Femur (tissue), 1 donor: Measurements from ENCODE around the gene CEP43.

ENCODE experiments used
- DNase-seq: peaks from one replicate; pipeline ENCODE4 v3.0.0-alpha.2; 2017

Gene CEP43, protein sequence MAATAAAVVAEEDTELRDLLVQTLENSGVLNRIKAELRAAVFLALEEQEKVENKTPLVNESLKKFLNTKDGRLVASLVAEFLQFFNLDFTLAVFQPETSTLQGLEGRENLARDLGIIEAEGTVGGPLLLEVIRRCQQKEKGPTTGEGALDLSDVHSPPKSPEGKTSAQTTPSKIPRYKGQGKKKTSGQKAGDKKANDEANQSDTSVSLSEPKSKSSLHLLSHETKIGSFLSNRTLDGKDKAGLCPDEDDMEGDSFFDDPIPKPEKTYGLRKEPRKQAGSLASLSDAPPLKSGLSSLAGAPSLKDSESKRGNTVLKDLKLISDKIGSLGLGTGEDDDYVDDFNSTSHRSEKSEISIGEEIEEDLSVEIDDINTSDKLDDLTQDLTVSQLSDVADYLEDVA

DNA sequence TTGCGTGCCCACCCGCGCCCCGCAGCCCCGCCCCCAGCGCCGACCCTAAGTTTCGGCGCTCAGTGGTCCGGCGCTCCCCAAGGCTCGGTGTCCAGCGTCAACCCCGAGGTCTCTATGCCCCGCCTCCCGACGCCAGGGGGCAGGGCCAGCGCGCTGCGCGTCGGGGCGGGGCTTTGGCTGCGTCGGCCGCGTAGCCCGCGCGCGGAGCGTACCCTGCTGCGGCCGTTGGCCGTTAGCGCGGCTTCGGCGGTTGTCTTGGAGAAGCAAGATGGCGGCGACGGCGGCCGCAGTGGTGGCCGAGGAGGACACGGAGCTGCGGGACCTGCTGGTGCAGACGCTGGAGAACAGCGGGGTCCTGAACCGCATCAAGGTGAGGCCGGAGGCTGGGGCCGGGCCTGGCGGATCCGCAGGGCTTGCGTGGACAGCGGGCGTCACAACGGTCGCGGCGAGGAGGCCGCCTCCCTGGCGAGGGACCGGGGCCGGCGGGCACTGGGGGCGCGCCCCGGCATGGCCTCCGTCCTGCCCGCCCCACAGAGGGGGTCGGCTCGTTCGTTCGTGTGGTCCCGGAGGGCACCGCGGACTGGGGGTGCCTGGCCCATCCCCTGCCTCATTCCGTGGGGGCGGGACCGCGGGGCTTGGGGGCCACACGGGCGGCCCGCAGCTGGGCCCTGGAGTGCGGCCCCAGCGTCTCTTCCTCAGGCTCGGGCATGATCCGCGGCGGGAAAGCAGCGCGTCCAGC lies at the start of gene CEP43:
CEP43 (plus strand) TSS at position 253 of the 739 bp plus-strand sequence; CDS start at position 269, 16 bp downstream.
- peak; percentile 98 for DNase-seq

DNA sequence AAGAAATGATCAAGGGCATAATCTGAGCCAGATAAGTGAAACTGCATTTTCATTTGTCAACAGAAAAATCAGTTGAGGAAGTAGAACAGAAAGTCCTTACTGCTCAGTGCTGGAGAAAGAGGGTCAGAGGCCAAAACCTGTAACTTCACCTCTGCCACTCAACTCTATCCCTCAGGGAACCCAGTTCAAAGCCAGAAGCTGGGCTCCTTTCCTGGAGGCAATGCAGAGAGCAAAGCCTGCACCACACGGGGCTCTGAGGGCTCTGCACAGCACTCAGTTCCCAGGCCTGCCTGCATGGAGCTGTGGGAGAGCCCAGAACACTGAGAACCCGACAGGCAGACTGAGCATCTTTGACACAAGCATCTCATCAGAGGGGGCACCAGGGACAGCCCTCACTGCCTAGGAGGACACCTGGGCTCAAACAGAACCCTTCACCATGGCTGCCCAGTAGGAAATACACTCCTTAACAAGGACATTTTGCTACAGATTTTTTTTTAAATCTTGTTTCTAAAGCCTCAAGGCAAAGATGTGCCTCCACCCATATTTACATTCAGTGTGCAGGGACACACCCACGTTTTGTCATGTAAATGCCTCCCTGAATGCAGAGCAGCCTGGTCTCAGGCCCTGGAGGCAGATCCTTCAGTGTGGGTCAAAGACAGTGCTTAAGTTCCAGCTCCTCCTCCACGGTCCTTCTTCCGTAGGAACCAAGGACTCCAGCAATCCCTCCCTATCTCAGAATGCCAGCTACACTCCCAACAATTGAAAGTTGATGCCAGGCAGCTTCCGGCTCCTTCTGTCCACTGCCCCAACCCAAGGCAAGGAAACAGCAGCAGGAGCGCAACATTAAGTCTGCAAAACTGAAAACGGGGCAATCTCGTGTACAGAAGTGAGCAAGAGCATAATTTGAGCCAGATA lies 49.4 kb upstream of the CEP43 start:
- DNase-seq: no peak

DNA sequence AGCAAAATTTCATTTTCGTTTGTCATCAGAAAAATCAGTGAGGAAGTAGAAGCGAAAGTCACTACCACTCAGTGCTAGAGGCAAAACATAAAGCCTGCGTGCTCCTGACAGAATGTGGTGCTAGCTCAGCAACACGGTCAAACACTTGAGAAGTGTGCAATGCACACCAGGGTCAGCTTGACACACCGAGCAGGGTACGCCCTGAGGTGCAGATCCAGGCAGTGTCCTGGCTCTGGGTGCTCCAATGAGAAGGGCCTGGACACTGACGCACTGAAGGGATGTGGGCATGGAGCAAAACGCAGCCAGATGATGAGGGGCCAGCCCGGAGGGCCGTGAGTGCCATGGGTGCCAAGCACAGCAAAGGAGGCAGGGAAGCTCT lies 48.8 kb upstream of the CEP43 start:
- no peak for DNase-seq

DNA sequence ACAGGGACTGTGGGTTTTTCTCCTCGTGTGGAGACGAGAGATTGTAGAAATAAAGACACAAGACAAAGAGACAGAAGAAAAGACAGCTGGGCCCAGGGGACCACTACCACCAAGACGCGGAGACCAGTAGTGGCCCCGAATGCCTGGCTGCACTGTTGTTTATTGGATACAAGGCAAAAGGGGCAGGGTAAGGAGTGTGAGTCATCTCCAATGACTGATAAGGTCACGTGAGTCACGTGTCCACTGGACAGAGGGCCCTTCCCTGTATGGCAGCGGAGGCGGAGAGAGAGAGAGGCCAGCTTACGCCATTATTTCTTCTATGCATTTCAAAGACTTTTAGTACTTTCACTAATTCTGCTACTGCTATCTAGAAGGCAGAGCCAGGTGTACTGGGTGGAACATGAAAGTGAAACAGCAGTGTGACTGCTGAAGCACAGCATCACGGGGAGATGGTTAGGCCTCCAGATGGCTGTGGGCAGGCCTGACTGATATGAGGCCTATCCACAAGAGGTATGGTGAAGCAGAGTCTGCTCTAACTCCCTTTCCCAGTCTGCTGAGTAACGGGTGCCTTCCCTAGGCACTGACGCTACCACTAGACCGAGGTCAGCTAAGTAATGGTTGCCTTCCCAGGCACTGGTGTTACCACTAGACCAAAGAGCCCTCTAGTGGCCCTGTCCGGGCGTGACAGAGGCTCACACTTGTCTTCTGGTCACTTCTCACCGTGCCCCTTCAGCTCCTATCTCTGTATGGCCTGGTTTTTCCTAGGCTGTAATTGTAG lies 48.1 kb upstream of the CEP43 start:
- DNase-seq: peak; percentile 44

DNA sequence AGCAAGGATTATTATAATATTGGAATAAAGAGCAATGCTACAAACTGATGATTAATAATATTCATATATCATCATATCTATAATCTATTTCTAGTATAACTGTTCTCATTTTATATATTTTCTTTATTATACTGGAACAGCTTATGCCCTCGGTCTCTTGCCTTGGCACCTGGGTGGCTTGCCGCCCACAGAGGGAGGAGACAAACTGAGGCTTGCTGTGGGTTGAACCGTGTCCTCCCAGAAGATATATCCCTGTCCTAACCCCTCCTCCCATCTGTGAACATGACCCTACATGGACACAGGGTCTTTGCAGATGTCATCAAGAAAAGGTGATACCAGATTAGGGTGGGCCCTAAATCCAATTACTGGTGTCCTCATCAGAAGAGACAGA lies 47.5 kb upstream of the CEP43 start:
- no peak for DNase-seq

DNA sequence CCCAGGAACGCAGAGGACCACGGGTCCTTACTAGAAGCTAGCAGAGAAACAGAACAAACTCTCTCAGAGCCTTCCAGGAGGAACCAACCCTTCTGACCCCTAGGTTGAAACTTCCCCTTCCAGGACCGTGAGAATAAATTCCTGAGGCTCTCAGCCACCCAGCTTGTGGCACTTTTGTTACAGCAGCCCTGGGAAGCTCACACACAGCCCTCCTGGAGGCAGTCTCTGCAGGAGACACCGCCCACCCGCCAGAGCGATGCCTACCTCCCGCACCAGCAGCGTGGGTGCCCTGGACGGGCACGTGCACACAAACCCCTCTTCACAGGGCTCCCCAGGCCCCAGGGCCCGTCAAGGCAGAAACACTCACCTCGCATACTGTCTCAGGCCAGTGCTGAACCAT lies 47.1 kb upstream of the CEP43 start:
- no peak for DNase-seq

DNA sequence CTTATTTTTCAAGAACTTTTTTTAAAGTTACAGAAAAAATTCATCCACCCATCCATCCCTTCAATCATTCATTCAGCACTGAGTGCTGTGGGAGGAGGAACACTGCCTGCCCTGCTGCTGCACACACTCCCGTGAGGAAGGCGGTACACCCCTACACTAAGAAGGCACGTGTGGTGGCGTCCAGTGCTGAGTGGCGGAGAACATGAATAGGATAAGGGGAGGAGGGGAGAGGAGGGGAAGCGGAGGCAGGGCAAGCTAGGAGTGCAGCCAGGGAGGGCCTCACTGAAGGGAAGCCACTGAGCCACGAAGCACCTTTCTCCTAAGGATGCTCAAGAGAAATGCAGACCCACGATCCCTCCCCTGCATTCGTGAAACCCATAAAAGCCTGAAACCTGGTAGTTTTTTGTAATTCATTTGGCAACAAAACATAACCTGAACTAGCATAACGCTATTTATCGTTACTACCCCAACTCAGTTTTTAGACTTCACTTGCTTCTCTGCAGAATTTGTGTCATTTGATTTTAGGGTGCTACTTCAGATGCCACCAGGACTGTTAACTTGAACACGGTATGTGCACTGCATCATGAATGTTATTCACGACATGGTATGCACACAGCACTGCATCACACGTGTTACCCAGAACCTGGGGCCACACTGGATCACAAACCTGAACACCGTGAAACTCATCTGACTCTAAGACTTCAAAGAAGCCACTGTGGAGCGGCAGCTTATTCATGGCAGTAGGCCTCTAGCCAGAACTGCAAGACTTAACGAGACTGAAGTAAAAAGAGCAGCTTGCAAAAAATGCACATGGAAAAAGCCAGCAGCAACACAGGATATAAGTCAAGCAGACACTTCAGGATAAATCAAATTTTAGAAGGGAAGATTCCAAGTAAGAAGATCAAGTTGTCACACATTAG lies 46.4 kb upstream of the CEP43 start:
- no peak for DNase-seq

DNA sequence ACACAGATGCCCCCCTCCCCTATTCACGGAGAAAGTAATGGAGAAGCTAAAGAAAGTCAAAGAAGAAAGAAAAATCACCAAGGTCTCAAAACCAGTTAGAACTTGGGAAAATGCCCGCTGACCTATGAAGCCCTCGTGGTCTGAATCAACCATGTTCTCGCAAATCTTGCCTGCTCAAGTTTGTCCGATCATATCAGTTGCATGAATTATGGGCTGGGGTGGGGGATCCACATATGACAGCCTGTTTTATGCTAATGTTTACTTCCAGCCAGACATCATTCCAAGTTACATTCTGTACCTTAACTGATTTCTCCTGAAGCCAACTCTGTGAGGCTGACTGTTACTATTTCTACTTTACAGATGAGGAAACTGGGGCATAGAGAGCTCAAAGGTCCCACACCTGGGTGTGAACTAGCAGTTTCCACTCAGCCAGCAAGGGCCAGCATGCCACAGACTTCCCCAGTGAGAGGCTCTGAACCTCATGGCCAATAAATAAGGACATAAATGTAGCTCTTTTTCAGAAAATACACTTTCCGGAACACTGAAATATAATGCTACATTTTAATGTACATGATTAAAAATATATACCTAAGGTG lies 45.0 kb upstream of the CEP43 start:
- no peak for DNase-seq

DNA sequence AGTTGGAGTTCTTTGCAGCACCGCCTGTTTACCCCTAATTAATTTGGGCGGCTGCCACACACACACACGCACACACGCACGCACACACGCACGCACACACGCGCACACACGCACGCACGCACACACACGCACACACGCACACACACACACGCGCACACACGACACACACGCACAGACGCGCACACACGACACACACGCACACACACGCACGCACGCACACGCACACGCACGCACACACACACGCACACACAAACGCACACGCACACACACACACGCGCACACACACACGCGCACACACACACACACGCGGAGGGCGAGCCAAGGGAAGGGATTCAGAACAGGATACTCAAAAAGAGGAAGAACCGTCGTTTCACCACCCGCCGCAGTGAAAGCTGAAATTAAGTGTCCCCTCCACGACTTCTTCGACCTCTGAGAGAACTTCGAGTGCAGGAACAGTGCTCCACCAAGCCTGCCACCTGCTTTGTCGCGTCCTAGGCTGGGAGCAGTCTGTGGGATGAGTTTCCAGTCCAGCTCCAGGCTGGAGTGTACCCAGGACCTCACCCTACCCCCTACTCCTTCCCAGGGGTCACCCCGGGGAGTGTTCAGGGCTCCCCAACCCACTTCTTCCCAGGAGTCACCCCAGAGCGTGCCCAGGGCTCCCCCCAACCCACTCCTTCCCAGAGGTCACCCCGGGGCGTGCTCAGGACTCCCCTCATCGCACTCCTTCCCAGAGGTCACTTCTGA lies 43.9 kb upstream of the CEP43 start:
- DNase-seq: peak; percentile 44

DNA sequence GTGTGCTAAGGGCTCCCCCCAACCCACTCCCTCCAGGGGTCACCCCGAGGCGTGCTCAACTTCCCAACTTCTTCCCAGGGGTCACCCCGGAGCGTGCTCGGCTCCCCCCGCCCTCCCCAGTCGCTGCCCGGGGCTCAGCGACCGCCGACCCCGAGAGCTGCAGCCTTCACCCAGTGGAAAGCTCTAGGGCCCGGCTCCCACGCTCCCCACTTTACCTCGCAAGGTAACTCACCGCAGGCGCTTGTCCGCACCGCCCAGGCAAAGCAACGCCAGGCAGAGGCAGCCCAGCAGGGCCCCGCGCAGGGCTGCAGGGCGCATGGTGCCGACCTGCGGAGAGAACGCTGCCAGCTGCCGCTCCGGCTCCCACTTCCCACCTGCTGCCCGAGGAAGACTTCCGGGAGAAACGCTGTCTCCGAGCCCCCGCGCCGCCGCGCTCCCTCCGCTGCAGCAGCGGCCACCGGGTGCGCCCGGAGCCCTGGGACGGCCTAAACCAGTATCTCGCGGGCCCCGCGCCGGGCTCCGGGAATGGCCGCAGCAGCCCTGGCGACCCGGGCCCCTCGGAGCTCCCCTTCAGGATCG lies 43.2 kb upstream of the CEP43 start:
- no peak for DNase-seq

DNA sequence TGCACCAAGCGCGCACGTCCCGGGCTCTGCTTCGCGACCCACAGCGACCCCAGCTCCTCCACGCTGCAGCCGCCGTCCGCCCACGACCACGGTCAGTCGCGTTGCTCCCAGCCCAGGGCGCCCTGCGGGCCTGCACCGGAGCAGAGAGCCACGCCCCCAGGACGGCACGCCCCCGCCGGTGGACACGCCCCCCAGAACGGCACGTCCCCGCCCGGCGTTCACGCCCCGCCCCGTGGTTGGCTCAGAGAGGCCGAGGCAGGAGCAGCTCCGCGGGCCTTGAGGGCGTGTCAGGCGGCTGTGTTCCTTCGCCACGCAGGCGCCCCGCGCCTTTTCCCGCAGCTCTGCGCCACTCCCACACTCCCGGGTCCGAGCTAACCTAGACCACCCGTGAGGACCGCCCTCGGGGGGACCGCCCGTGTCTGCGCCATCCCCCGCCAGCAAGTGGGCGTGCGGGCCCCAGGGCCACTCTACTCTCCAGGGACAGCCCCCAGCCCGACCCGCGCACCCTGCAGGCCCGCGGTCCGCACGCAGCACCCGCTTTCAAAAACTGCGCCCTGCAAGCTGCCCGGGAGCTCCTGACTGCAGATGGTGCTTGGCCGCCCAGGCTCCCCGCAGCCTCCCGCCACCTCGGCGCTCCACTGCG lies 42.6 kb upstream of the CEP43 start, which contains the start of gene RNASET2:
RNASET2 (minus strand) TSS at position 107 of the 643 bp plus-strand sequence. CDS start 368 bp downstream, outside the sequence.
- peak; percentile 97 for DNase-seq

DNA sequence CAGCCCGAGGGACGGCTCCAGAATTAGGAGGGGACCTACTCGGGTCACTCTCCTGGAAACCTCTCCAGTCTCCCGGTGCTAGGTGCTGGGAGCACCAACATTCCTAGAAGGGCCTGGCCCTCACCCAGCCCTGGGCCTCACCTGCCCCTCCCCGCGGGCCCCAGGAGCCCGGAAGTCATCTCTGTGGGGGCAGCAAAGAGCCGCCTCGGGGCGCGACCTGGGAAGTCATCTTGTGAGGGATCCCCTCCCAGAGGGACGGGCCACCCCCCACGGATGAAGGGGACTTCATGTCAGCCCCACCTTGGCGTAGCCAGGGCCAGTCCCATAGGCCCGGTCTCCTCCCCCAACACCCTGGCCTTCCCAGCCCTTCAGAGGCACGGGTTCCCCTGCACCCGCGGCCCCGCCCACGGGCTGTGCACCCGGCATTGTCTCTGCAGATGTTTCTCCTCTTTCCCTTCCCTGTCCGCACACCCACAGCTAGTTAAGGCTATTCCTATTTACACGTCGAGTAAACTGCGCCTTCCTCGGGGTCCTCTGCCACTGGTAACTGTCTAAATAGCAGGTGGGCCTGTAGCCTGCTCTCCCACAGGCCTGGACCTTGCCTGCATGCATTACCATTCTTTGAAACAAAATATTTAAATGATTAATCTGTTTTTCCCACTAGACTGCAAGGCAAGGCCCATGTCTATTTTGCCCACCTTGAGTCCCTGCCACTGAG lies 42.0 kb upstream of the CEP43 start:
- DNase-seq: peak; percentile 64

DNA sequence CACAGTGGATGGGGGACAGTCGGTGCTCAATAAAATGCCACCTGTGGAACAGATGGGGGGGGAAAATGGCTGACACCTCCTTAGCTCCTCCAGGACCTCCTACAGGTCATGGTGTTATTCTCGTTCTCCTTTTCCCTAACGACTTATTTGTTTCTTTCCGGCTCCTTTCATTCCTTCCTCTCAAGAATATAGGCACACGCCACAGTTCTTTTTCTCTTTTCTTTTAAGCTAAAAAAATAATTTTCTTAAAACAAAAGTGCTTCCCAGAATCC lies 41.5 kb upstream of the CEP43 start:
- no peak for DNase-seq

DNA sequence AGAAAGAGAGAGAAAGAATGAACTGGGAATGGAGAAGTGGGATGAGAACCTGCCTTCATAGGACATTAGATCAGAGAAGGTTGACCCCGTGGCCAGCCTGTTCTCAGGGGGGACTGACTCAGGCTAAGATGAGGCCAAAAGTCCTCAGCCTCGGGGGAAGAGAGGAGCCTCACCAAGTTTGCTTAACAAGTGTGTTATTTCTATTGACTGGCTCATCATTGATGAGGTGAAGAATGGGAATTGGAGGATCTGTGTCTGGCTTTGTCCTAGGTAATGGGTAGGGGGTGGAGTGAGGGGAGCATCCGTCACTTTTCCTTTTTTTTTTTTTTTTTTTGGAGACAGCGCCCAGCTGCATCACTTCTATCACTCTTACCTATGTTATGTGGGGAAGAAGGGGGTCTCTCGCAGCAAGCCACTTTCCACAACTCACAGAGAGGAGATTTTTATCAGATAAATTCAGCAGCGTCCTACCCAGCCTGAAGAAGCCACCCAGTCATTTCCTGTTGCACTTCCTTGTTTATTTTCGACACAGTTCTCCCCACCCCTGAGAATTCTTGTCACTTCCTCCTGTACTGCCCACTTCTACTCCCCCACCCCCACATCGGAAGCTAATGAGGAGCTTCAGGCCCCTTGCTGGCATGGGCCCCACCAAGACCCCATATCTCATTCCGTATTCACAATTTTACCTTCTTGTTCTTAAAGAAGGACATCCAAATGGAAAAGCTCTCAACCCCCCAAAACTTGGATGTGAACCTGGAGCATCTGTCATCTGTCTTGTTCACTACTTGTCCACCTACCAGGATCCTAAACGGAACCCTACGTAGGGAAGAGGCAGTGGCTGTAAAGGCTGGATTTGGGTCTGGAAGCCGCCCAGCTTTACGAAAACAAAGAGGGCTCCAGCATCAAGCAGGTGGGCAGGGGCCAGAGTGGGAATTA lies 40.0 kb upstream of the CEP43 start:
- DNase-seq: no peak

DNA sequence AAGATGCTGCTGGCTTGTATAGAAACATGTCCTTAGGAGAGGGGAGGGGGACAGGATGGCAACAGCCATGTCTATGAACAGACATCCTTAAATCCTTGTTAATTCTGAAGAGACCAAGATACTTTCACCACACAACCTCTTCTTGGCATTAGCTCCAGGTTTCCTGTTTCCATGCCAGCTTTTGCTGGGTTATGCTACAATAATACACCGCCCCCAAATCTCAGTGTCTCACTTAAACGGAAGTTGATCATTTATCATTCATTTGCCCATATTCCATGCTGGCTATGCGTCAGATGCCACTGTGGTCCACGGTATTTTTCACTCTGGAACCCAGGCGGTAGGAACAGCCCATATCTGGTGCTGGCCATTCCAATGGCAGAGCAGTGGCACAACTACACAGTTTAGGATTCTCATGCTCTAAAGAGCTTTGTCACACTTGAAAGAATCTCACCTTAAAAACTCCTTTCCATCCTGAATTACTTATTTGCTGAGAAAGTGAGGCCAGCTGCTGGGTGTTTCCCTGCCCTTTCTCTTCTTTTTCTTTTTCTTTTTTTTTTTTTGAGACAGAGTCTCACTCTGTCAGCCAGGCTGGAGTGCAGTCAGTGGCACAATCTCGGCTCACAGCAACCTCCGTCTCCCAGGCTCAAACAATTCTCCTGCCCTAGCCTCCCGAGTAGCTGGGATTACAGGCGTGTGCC lies 39.1 kb upstream of the CEP43 start:
- DNase-seq: no peak

DNA sequence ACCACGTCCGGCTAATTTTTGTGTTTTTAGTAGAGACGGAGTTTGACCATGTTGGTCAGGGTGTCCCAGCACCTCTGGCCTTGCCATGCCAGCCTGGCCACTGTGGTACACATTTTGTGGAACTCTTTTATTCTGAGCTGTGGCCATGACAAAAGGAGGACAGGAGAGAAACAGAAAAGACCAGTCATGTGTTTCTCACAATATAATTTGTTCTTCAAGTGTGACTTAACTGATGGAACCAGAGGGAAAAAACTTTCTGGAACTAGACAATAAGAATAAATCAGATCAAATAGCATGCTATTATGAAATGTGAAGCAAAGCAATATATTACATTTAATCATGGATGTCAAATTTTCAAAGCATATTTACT lies 38.6 kb upstream of the CEP43 start:
- no peak for DNase-seq

DNA sequence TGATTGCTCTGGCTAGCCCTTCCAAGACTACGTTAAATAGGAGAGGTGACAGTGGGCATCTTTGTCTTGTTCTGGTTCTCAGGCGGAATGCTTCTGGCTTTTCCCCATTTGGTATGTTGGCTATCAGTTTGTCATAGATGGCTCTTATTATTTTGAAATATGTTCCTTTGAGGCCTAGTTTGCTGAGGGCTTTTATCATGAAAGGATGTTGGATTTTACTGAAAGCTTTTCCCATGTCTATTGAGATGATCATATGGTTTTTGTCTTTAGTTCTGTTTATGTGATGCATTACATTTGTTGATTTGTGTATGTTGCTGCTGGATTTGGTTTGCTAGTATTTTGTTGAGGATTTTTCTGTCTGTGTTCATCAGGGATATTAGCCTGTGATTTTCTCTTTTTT lies 32.9 kb upstream of the CEP43 start:
- DNase-seq: no peak
